Small intestine (tissue), 16 donors: Measurements from ENCODE around the gene ANXA10. TPM values are rescaled to one million over a fixed set of nuclear protein-coding genes. Genes with fewer than 3 reads are reported as not detected.

Source experiments
- DNase-seq, 2 donors: peaks; one replicate each; pipeline versions ENCODE4 v3.0.0 to v3.0.0-alpha.2; 2013
- FAIRE-seq: peaks from 2 replicates; lab custom pipeline; 2012; peaks lifted over from hg19 to GRCh38; lab: Jason Lieb, UNC
- H3K27ac ChIP-seq, 3 donors: one replicate each; pipeline ENCODE4 v1.5.1; 2013; ENCODE audit warnings: low read length in 2 of 3, mild to moderate bottlenecking in 2 of 3, control low read depth in 1 of 3, inconsistent platforms in 1 of 3, low read depth in 1 of 3, moderate library complexity in 1 of 3
- H3K27me3 ChIP-seq, 3 donors: one replicate each; pipeline ENCODE4 v1.6.1; 2013; ENCODE audit warnings: low read length in 3 of 3, inconsistent platforms in 1 of 3; ENCODE audit not compliant: control insufficient read depth in 3 of 3, insufficient read depth in 3 of 3
- H3K36me3 ChIP-seq, 3 donors: one replicate each; pipeline ENCODE4 v1.6.1; 2013; ENCODE audit warnings: low read length in 3 of 3, inconsistent platforms in 1 of 3, low read depth in 1 of 3, mild to moderate bottlenecking in 1 of 3, moderate library complexity in 1 of 3; ENCODE audit not compliant: control insufficient read depth in 3 of 3, insufficient read depth in 2 of 3
- H3K4me1 ChIP-seq, 3 donors: one replicate each; pipeline ENCODE4 v1.6.1; 2013; ENCODE audit warnings: low read length in 2 of 3, inconsistent platforms in 1 of 3, low read depth in 1 of 3, mild to moderate bottlenecking in 1 of 3, moderate library complexity in 1 of 3; ENCODE audit not compliant: control insufficient read depth in 3 of 3, insufficient read depth in 2 of 3
- H3K4me3 ChIP-seq, 3 donors: one replicate each; pipeline ENCODE4 v1.5.1; 2013; ENCODE audit warnings: low read length in 3 of 3, control low read depth in 1 of 3, inconsistent platforms in 1 of 3, low read depth in 1 of 3, mild to moderate bottlenecking in 1 of 3, moderate library complexity in 1 of 3
- H3K9me3 ChIP-seq, 2 donors: one replicate each; pipeline ENCODE4 v1.6.1; 2013; ENCODE audit warnings: low read depth in 1 of 2, low read length in 1 of 2; ENCODE audit not compliant: control insufficient read depth in 2 of 2, insufficient read depth in 1 of 2
- WGBS, 3 donors: extraction: QIAGEN DNeasy Blood & Tissue Kit; methylation state at CpG; one replicate each; pipeline ENCODE4 v1.1.7; 2013; 5-methylcytosine and 5-hydroxymethylcytosine counted together
- long read RNA-seq, 10 donors: transcript quantifications; one replicate each; lab custom pipeline, GENCODE V29; 2026
- polyA plus RNA-seq, 4 donors: library from polyadenylated mRNA; stranded (reverse) in 3 of 4; unstranded in 1 of 4; fragments of 200-250 nt in 3 of 4; fragments of 120-200 nt in 1 of 4; gene quantifications; one replicate each; pipeline versions ENCODE4 v1.2.1 to v1.2.3, GENCODE V29; 2013
- donor health status: healthy with polysubstance abuse.
- donor health status: control.
- donor health status: control.
- donor health status: Bipolar disorder and iron deficiency.
- donor health status: healthy.

Gene ANXA10, protein sequence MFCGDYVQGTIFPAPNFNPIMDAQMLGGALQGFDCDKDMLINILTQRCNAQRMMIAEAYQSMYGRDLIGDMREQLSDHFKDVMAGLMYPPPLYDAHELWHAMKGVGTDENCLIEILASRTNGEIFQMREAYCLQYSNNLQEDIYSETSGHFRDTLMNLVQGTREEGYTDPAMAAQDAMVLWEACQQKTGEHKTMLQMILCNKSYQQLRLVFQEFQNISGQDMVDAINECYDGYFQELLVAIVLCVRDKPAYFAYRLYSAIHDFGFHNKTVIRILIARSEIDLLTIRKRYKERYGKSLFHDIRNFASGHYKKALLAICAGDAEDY
- polyA plus RNA-seq: 1 to 10 TPM in 1 of 4 donors, under 1 TPM in 1, not detected in 2; 0.06 to 1.1 TPM
- long read RNA-seq, donor 1: 0 reads
- long read RNA-seq, donor 2: 0 reads
- long read RNA-seq, donor 3: 0 reads
- long read RNA-seq, donor 4: 0 reads
- long read RNA-seq, donor 5: 0 reads
- long read RNA-seq, donor 6: 0 reads
- long read RNA-seq, donor 7: 0 reads
- long read RNA-seq, donor 8: 0 reads
- long read RNA-seq, donor 9: 0 reads
- long read RNA-seq, donor 10, partial matches to known transcripts: 13 of 16 reads
- long read RNA-seq, donor 10, other reads (novel, unspliced or antisense): 0 of 16 reads

GRCh38 chr4:168092176-168092712, at the start of gene ANXA10:
Gene ANXA10 (plus strand): TSS chr4:168092537. CDS start chr4:168092701, 164 bp downstream.
- no peak within 1 kb of the TSS for H3K4me3 ChIP-seq
- DNase-seq (peak; percentile 0 to 17), FAIRE-seq (no peak)
- 6 to 64% (median 43%) methylated on average over 1 of the region's 1 CpG for WGBS, 3 donors
- no peaks in the 10 kb centered on the region for H3K27me3 ChIP-seq
- H3K36me3 ChIP-seq: no peaks in the 10 kb centered on the region
- no peak within 1 kb of the TSS for H3K27ac ChIP-seq
- H3K4me1 ChIP-seq: peaks cover 0 to 4% (median 0%) of the 10 kb centered on the region in 3 donors
- H3K9me3 ChIP-seq: peaks cover 0 to 6% of the 10 kb centered on the region in 2 donors

DNA sequence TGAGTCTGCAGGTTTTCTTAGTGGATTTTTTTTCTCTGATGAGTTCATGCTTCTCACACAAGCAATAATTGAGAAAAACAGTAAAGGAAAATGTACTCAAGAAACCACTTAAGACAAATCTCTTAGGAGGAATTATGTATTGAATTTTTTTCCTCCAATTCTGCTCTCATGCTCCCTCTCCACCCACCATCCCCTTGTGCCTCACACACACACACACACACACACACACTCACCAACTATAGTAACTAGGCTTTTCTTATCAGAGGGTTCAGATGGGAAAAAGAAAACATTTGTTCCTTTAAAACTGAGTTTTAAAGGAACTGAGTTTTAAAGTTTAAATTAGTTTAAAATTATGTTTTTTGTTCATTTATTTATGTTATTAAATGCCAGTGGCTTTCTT, 47.0 kb upstream of the ANXA10 start:
- FAIRE-seq: no peak
- Histone ChIP-seq H3K4me3 (no peak overlapping the region), H3K36me3 (no peaks in the 10 kb centered on the region), H3K27me3 (no peaks in the 10 kb centered on the region), H3K27ac (no peak overlapping the region), H3K9me3 (peaks cover 0 to 11% of the 10 kb centered on the region in 2 donors), H3K4me1 (no peaks in the 10 kb centered on the region)
- DNase-seq: no peak

DNA sequence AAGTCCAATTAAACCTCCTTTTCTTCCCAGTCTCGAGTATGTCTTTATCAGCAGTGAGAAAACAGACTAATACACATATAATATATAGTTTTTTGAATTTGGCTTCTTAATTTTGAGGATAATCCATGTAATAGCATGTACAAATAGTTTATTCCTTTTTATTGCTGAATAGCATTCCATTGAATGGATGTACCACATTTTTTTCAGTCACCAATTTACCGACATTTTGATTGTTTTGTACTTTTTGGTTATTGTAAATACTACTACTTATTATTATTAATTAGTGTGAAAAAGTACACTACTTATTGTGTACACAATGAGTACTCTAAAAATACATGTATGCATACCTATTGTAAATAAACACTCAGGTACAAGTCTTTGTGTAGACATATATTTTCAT, 42.3 kb upstream of the ANXA10 start:
- Histone ChIP-seq H3K4me1 (no peaks in the 10 kb centered on the region), H3K36me3 (no peaks in the 10 kb centered on the region), H3K27me3 (no peaks in the 10 kb centered on the region), H3K27ac (no peak overlapping the region), H3K9me3 (peaks cover 0 to 11% of the 10 kb centered on the region in 2 donors), H3K4me3 (no peak overlapping the region)
- no peak for FAIRE-seq
- WGBS, 3 donors: 54 to 69% (median 57%) methylated on average over 2 of the region's 2 CpGs
- DNase-seq: no peak

GRCh38 chr4:168051526-168051925, 40.8 kb upstream of the ANXA10 start:
- no peaks in the 10 kb centered on the region for H3K27me3 ChIP-seq
- H3K36me3 ChIP-seq: no peaks in the 10 kb centered on the region
- H3K4me1 ChIP-seq: no peaks in the 10 kb centered on the region
- DNase-seq (no peak), FAIRE-seq (no peak)
- no peak overlapping the region for H3K4me3 ChIP-seq
- peaks cover 0 to 11% of the 10 kb centered on the region in 2 donors for H3K9me3 ChIP-seq
- no peak overlapping the region for H3K27ac ChIP-seq

- H3K9me3 ChIP-seq: no peaks in the 10 kb centered on the region
- no peaks in the 10 kb centered on the region for H3K27me3 ChIP-seq
- H3K27ac ChIP-seq: no peak overlapping the region
- no peaks in the 10 kb centered on the region for H3K4me1 ChIP-seq
- FAIRE-seq (no peak), DNase-seq (no peak)
- no peaks in the 10 kb centered on the region for H3K36me3 ChIP-seq
- 84 to 88% (median 86%) methylated on average over 3 of the region's 3 CpGs for WGBS, 3 donors
- no peak overlapping the region for H3K4me3 ChIP-seq
Measured at GRCh38 chr4:168057412-168057811, 34.9 kb upstream of the ANXA10 start.

DNA sequence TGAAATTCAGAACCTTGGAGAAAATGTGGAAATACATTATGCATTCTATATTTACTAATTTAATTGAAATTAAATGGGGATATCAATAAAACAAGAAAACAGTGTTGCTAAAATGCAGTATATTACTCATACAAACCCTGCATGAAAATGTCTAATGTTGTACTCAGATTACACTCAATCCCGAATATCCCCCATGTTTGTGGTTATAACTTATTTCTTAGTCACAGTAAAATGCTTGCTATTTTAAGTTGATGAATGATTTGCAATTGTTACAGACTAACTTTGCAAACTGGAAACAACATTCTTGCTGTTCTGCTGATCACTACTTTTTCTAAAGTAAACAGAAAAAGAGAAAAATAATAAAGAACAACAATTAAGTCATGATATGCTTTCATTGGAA, 33.1 kb upstream of the ANXA10 start:
- H3K4me1 ChIP-seq: no peaks in the 10 kb centered on the region
- FAIRE-seq: no peak
- no peak overlapping the region for H3K4me3 ChIP-seq
- H3K36me3 ChIP-seq: no peaks in the 10 kb centered on the region
- H3K9me3 ChIP-seq: no peaks in the 10 kb centered on the region
- H3K27ac ChIP-seq: no peak overlapping the region
- no peaks in the 10 kb centered on the region for H3K27me3 ChIP-seq
- DNase-seq: no peak
- 60 to 87% (median 80%) methylated on average over 1 of the region's 1 CpG for WGBS, 3 donors

- no peaks in the 10 kb centered on the region for H3K9me3 ChIP-seq
- FAIRE-seq: no peak
- H3K4me3 ChIP-seq: no peak overlapping the region
- no peak for DNase-seq
- no peaks in the 10 kb centered on the region for H3K36me3 ChIP-seq
- H3K4me1 ChIP-seq: no peaks in the 10 kb centered on the region
- WGBS, 3 donors: 87 to 88% (median 87%) methylated on average over 4 of the region's 4 CpGs
- H3K27ac ChIP-seq: no peak overlapping the region
- no peaks in the 10 kb centered on the region for H3K27me3 ChIP-seq
Measured at GRCh38 chr4:168063031-168063430, 29.3 kb upstream of the ANXA10 start.

DNA sequence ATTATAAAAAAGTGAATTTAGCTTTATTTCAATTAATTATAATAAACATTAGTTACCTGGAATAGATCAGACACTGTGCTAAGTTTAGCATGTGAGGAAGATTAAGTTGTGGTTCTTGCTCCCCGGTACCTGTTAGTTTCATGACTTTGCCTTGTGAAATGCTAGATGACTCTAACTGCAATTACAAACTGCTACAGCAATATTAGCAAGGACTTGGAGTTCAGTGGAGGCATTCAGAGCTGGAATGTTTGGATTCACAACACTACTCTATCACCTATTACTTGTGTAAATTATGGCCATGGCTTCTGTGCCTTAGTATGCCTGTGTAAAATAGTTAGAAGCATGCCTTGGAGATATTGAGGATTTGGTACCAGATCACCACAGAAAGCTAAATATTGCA, 21.4 kb upstream of the ANXA10 start:
- H3K27me3 ChIP-seq: no peaks in the 10 kb centered on the region
- H3K9me3 ChIP-seq: no peaks in the 10 kb centered on the region
- no peaks in the 10 kb centered on the region for H3K36me3 ChIP-seq
- no peak overlapping the region for H3K4me3 ChIP-seq
- H3K27ac ChIP-seq: no peak overlapping the region
- 78 to 87% (median 87%) methylated on average over 1 of the region's 1 CpG for WGBS, 3 donors
- DNase-seq (no peak), FAIRE-seq (no peak)
- no peaks in the 10 kb centered on the region for H3K4me1 ChIP-seq
